Globus pallidus (tissue), 1 donor: ENCODE results near the gene BIVM.
"Not testable (repeated sequence)": the region's sequence is repeated elsewhere in the genome, so short reads cannot be mapped to it uniquely, and the experiment has no call there.

Source experiments
- DNase-seq: peaks from one replicate; pipeline ENCODE4 v3.0.0-alpha.2; 2015; ENCODE audit warnings: low spot score

Gene BIVM

DNA sequence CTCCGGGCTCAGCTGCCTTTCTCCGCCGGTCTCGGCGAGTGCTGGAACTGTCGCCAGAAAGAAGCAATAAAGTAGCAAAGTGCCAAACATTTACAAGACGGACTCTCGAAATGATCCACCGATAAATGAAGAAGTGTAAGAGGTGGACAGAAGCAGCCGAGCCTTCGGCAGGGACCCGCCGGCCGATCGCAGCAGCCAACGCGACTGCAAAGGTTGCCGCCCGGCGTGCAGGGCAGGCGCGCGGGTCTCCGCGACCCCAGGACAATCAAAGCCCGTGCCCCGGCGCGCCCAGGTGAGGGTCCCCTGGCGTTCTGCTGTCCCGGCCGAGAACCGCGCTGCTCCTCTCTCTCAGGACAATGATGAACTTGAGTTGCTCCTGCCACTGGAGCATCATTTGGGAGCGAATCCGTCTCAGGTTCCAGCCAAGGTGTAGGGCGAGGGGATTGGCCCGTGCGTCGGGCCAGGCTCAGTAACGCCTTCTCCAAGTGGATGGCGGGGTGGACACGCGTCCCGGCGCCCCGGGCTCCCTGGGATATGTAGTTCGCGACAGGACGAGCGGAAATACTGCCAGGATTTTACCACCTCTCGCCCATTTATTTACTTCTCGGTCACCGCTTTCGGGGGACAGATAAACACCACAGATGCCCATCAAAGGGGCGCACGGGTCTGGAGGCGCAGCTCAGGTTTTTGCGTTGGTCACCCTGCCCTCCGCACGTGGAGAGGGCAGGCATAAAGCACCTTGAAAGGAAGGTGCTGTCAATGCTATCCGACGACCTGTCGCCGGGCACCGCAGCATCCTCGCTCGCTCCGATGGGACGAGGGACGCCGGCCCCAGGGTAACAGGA is at the start of gene BIVM, which contains the start of gene POGLUT2:
Gene BIVM (plus strand): TSS at position 539 of the 845 bp plus-strand sequence. CDS start 8,149 bp downstream, outside the sequence.
Gene POGLUT2 (minus strand): TSS at position 396 of the 845 bp plus-strand sequence. CDS start 306 bp downstream, at position 90.
- peak; percentile 88 for DNase-seq

- DNase-seq: no peak
Measured at GRCh38 chr13:102751886-102752285, 47.0 kb upstream of the BIVM start.

GRCh38 chr13:102757006-102757405 is 41.9 kb upstream of the BIVM start:
- no peak for DNase-seq

- no peak for DNase-seq
Measured at GRCh38 chr13:102758842-102759241, 40.1 kb upstream of the BIVM start.

DNA sequence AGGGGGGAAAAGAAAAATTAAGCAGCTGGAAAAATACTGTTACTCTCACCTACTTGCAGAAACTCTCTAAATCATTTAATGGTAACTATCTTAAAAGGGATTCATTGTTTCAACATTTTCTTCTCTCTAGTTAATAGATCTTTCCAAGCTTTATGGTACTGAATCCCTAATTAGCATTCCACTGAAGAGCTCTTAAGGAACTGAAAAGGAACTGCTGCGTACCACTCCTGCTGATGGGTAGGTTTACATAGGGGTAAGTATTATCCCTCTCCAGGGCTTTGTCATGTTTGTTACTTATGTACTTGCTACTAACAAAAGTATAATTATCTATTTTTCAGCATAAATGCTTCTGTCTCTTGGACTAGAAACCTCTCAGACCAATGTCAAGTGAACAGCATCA is 37.8 kb upstream of the BIVM start:
- no peak for DNase-seq

GRCh38 chr13:102763741-102764140 is 35.2 kb upstream of the BIVM start:
- DNase-seq: no peak

DNA sequence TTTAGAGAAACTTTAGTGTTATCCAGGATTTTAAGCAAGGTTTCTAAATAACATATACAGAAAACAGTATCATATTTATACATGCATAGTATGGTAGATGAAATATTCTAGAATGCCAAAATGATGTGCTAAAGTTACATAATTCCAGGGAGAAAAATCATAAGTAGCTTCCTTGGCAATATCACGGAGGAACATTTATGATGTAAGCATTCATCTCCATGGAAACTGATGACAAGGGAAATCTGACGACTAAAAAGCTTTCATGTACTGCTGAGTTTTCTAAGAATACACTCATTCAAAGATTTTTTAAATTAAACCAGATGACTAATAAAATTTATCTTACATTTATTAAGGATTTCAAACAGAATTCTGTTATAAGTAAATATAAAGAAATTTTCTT is 30.0 kb upstream of the BIVM start:
- no peak for DNase-seq

- DNase-seq: no peak
Measured at GRCh38 chr13:102769679-102770078, 29.2 kb upstream of the BIVM start.

DNA sequence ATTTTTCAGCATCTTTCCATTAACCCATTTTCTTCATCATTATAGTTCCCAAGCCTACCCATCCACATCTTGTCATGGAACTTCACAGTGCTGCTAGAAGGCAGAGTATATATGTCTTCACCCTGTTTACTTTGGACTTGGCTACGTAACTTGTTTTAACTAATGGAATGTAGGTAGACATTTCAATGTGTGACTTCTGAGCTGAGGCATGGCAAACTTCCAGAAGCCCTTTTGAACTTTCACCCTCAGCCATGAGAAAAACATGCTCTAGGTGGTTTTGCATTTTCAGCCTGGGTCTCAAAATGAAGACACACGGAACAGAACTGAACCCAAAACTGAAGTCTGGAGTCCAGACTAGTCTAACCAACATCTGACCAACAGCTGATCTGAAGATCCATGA is 28.5 kb upstream of the BIVM start:
- DNase-seq: no peak

DNA sequence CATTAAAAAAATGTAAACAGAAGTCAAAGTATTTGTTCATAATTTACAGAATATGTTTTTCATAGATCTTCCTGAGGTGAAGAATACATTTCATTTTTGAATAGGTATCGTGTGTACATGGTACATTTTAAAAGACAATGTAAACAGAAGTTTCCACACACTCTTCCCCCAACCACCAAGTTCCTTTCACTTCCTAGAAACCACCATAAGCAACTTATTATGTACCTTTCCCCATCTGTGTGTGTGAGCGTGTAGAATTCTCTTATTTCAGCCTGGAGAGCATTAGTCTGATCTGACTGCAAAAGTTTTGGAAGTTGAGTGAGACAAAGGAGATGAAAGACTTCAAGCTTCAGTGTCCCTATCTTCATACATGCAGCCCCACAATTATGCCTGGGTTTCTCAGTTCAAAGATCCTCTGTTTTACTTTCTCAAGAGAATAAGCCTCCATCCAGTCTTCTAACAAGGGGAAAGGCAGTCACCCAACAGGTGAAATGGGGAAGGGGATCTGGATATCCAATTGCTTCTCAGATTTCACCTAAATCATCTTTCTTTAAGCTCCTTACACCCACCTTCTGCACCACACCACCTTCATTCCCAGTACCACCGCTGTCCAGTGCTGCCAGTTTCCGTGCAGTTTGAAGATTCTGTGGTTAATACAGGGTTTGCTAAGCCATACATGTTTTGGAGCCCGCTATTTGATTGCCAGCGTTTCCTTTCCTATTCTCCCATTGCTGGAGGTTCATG is 27.4 kb upstream of the BIVM start:
- DNase-seq: no peak

DNA sequence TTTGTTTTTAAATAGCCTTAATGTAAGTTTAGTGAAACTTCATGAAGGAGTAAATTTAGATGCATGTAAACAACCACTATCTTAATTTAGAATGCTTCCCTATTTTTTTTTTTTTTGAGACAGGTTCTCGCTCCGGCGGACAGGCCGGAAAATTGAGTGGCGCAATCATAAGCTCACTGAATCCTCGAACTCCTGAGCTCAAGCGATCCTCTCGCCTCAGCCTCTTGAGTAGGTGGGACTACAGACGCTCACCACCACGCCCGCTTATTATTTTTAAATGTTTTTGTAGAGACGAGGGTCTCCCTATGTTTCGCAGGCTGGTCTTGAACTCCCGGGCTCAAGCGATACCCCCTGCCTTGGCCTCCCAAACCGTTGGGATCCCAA is 26.9 kb upstream of the BIVM start:
- DNase-seq: no peak

GRCh38 chr13:102773441-102774213 is 25.3 kb upstream of the BIVM start, which contains the start of gene TEX30:
Gene TEX30 (minus strand): TSS chr13:102773786. CDS start chr13:102770026, 3,760 bp downstream.
- peak; percentile 77 for DNase-seq

DNA sequence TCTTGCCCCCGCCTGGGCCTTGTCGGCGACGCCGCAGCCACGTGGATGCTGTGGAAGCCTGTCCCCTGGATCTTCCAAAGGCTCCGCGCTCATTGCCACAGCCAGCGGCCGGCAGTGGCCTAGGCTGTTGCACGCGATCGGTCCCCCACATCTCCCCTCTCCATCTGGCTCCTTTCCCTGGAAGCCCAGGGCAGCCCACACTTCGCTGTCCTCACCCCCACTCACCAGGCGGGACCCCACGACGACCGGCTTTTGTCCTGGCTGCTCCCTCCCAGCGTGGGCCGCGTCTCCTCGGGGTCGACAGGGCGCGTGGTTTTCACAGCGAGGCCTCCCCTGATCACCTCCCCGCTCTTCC is 24.7 kb upstream of the BIVM start:
- no peak for DNase-seq

DNA sequence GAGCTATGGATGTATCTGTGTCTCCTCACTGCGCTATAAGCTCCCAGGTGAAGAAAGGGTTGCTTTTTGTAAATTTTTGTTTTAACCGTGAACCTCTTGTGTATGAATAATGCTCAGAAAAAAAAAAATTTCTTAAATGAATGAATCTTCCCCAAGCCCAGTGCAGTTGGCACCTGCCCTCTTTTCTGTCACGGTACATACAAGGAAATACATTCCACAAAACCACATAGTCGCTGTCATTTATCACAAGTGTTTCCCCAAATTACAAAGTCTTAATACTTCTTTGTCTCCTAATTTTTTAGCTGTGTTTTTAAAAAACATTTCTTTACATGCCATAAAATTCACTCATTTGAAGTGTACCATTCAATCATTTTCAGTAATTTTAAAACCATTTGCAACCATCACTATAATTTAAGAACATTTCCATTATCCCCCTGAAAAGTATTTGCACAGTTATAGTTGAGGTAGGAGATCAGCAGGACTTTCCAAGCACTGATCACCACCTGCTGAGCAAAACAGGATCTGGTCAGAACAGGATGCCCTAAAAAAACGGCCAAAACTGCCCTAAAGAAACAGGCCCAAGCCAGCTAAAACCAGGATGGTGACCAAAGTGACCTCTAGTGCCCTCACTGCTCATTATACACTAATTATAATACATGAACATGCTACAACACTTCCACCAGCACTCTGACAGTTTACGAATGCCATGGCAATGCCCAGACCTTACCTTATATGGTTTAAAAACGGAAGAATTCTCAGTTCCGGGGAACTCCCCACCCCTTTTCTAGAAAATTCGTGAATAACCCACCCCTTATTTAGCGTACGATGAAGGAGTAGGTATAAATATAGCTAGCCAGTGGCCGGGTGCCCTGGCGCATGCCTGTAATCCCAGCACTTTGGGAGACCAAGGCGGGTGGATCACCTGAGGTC is 24.1 kb upstream of the BIVM start:
- DNase-seq: no peak

DNA sequence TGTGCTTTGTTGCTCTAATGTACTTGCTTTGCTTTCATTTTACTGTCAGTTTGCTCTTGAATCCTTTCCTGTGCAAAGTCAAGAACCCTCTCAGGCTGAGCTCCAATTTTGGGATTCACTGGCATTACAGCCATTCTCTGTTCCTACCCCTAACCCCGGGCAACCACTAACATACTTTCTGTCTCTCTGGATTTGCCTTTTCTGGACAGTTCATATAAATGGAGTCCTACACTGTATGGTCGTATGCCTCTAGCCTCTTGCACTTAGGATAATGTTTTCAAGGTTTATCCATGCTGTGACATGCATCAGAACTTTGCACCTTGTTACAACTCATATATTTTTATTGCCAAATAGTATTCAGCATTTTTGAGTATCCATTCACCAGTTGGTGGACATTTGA is 22.6 kb upstream of the BIVM start:
- no peak for DNase-seq

GRCh38 chr13:102777736-102778135 is 21.2 kb upstream of the BIVM start:
- DNase-seq: no peak

GRCh38 chr13:102779436-102780159 is 19.3 kb upstream of the BIVM start:
- DNase-seq: no peak

DNA sequence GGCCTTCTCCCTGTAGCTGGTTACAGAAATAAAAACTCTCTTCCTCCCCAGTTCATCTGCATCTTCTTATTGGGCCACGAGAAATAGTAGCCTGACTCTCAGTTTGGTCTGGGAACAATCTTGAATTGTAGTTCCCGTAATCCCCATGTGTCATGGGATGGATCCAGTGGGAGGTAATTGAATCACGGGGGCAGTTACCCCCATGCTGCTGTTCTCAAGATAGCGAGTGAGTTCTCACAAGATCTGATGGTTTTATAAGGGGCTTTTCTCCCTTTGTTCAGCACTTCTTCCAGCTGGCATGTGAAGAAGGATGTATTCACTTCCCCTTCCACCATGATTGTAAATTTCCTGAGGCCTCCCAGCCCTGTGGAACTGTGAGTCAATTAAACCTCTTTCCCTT is 18.3 kb upstream of the BIVM start:
- not testable (repeated sequence) for DNase-seq

- DNase-seq: no peak
Measured at GRCh38 chr13:102781591-102781990, 17.3 kb upstream of the BIVM start.

GRCh38 chr13:102784483-102784882 is 14.4 kb upstream of the BIVM start:
- no peak for DNase-seq

DNA sequence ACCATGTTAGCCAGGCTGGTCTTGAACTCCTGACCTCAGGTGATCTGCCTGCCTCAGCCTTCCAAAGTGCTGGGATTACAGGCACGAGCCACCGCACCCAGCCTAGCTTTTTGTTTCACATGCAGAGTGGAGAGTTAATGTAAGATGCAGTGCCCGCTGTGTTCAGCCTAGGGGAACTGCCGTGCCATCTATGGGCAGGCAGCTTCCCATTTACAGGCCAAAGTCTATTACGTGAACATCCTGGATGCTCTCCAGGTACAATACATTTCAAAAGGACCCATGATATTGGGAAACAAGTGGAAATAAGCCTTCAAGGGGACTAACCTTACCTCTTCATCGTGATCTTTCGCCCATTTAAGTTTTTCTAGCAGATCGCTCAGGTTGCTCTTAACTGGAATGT is 10.2 kb upstream of the BIVM start:
- no peak for DNase-seq
